Activated naive CD4-positive, alpha-beta T cell (primary cell): ENCODE data around the gene PATJ.
A peak's percentile ranks its signal among the peaks of the same experiment; 100 is the strongest.
"Not testable (repeated sequence)": the region's sequence is repeated elsewhere in the genome, so short reads cannot be mapped to it uniquely, and the experiment has no call there.

ENCODE experiments used
- DNase-seq, 4 experiments: peaks; one replicate each; lab custom pipeline; 2025; lab: John Stamatoyannopoulos, UW

PATJ gene

GRCh38 chr1:62103846-62104245 lies 361.6 kb downstream of the PATJ start:
- no peak for DNase-seq

- no peak for DNase-seq
Measured at GRCh38 chr1:62107923-62108322, 365.6 kb downstream of the PATJ start.

- DNase-seq = no peak
Measured at GRCh38 chr1:62109124-62109523, 366.8 kb downstream of the PATJ start.

- DNase-seq = no peak
Measured at GRCh38 chr1:62110198-62110817, 368.0 kb downstream of the PATJ start.

GRCh38 chr1:62111084-62111483 lies 368.8 kb downstream of the PATJ start:
- no peak for DNase-seq

GRCh38 chr1:62113507-62113906 lies 371.2 kb downstream of the PATJ start:
- no peak for DNase-seq

- DNase-seq = no peak
Measured at GRCh38 chr1:62117018-62117750, 374.9 kb downstream of the PATJ start.

- no peak for DNase-seq
Measured at GRCh38 chr1:62126579-62127290, 384.5 kb downstream of the PATJ start.

GRCh38 chr1:62128745-62129144 lies 386.5 kb downstream of the PATJ start:
- no peak for DNase-seq

- DNase-seq = no peak
Measured at GRCh38 chr1:62131093-62131725, 388.9 kb downstream of the PATJ start.

GRCh38 chr1:62138029-62138428 lies 395.7 kb downstream of the PATJ start:
- DNase-seq = no peak

- no peak for DNase-seq
Measured at GRCh38 chr1:62139410-62139809, 397.1 kb downstream of the PATJ start.

GRCh38 chr1:62140666-62141065 lies 398.4 kb downstream of the PATJ start:
- DNase-seq = no peak

GRCh38 chr1:62142496-62142895 lies 400.2 kb downstream of the PATJ start:
- DNase-seq = no peak

- DNase-seq = peak in 1 of 4 experiments; percentile 2
Measured at GRCh38 chr1:62144238-62144831, 402.1 kb downstream of the PATJ start.

GRCh38 chr1:62159940-62160348 lies 417.7 kb downstream of the PATJ start:
- no peak for DNase-seq

GRCh38 chr1:62161711-62162110 lies 419.4 kb downstream of the PATJ start:
- DNase-seq = no peak

- not testable (repeated sequence) for DNase-seq
Measured at GRCh38 chr1:62170380-62170779, 428.1 kb downstream of the PATJ start.

GRCh38 chr1:62175568-62176179 lies 433.4 kb downstream of the PATJ start:
- DNase-seq = no peak

GRCh38 chr1:62176597-62177312 lies 434.5 kb downstream of the PATJ start:
- no peak for DNase-seq

GRCh38 chr1:62177621-62178020 lies 435.3 kb downstream of the PATJ start:
- DNase-seq = no peak
